Tibial nerve (tissue), 4 donors: ENCODE measurements around the gene MUC5AC. TPM values are rescaled to one million over a fixed set of nuclear protein-coding genes. Genes with fewer than 3 reads are reported as not detected.

Experiments used
- total RNA-seq, 4 donors: library from RNA; depleted of rRNA; stranded (reverse); fragments of >200 nt; gene quantifications; one replicate each; pipeline ENCODE4 v1.1.0, GENCODE V29; 2016

Gene MUC5AC
- total RNA-seq, 4 donors from 2014 or later: not detected

Other genes with a start within 250 kb of the MUC5AC start
- gene CHID1, start 247.1 kb upstream of the MUC5AC start, total RNA-seq: 10 to 100 TPM; 47.9 to 83.4 (median 65.8) TPM
- gene AP2A2, start 232.1 kb upstream of the MUC5AC start, total RNA-seq: 100 to 1,000 TPM in 1 of 4 donors, 10 to 100 TPM in 3; 70.8 to 136 (median 90.3) TPM
- gene MUC6, start 121.2 kb upstream of the MUC5AC start, total RNA-seq: 1 to 10 TPM in 1 of 4 donors, under 1 TPM in 2, not detected in 1; under 0.01 to 2.7 (median under 0.01) TPM
- not detected for gene MUC2, start 83.1 kb upstream of the MUC5AC start, total RNA-seq
- gene MUC5B, start 65.1 kb downstream of the MUC5AC start, total RNA-seq: under 1 TPM in 2 of 4 donors, not detected in 2; under 0.01 to 0.22 TPM
- gene TOLLIP, start 151.7 kb downstream of the MUC5AC start, total RNA-seq: 10 to 100 TPM; 50.9 to 89.0 (median 54.9) TPM
- gene BRSK2, start 232.0 kb downstream of the MUC5AC start, total RNA-seq: 1 to 10 TPM; 2.4 to 7.8 (median 4.6) TPM